ENCODE data around the gene LRRFIP1. TPM values are rescaled to one million over a fixed set of nuclear protein-coding genes. Genes with fewer than 3 reads are reported as not detected.

Gene LRRFIP1
- total and polyA plus RNA-seq, 2 of the 13 experiments (the other 11 are each of a cell fraction or from before 2014, with no cell fraction given) = 15.9 to 40.5 TPM

DNA sequence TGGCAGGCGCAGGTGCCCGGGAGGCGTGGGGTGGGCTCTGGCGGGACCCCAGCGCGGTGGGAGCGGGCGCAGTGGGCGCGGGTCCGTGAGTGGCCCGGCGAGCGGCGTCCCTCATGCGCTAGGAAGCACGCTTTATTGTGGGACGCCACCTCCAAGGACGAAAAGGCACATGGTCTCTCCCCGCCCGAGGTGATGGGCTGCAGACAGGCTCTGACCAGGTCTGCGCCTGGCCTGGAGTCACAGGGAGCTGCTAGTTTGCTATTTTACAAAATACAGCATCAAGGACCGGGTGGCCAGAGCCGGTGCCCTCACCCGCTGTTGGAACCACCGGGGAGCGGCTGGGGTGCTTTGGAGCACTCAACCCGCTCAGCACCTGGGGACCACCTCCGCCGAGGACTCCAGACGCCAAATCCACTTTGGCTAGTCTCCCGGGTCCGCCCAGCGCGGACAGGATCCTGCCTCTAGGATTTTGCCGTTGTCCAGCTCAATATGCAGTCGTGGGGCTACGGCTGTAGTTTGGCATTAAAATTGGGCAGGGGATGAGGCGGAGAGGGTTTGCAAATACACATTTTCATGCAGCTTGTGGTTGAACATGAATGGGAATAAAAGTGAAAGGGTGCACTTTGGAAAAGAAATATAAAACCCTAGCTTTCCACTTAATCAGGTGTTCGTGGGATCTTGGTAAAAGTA lies 65.4 kb downstream of the LRRFIP1 start (continued):
- TF ChIP-seq, protein P1, sequence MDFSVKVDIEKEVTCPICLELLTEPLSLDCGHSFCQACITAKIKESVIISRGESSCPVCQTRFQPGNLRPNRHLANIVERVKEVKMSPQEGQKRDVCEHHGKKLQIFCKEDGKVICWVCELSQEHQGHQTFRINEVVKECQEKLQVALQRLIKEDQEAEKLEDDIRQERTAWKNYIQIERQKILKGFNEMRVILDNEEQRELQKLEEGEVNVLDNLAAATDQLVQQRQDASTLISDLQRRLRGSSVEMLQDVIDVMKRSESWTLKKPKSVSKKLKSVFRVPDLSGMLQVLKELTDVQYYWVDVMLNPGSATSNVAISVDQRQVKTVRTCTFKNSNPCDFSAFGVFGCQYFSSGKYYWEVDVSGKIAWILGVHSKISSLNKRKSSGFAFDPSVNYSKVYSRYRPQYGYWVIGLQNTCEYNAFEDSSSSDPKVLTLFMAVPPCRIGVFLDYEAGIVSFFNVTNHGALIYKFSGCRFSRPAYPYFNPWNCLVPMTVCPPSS (IDR thresholded peaks at IDR 0.05) = no peak
- TF ChIP-seq KDM4B (CRISPR knock-in tag; IDR thresholded peaks at IDR 0.05) (no peak), WIZ (CRISPR knock-in tag; IDR thresholded peaks at IDR 0.05) (peak; percentile 48; the same call in 1 of the 2 replicates), RFXANK (CRISPR knock-in tag; IDR thresholded peaks at IDR 0.05) (no peak), TAF15 (IDR thresholded peaks at IDR 0.05; ENCODE audit: low read depth, low read length, poor library complexity, severe bottlenecking) (no peak), SRY (CRISPR knock-in tag; IDR thresholded peaks at IDR 0.05) (no peak), ZNF547 (CRISPR knock-in tag; IDR thresholded peaks at IDR 0.05) (no peak), ZNF234 (CRISPR knock-in tag; conservative IDR thresholded peaks at IDR 0.05) (no peak)
- TF ChIP-seq, protein P2, sequence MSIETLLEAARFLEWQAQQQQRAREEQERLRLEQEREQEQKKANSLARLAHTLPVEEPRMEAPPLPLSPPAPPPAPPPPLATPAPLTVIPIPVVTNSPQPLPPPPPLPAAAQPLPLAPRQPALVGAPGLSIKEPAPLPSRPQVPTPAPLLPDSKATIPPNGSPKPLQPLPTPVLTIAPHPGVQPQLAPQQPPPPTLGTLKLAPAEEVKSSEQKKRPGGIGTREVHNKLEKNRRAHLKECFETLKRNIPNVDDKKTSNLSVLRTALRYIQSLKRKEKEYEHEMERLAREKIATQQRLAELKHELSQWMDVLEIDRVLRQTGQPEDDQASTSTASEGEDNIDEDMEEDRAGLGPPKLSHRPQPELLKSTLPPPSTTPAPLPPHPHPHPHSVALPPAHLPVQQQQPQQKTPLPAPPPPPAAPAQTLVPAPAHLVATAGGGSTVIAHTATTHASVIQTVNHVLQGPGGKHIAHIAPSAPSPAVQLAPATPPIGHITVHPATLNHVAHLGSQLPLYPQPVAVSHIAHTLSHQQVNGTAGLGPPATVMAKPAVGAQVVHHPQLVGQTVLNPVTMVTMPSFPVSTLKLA (IDR thresholded peaks at IDR 0.05) = no peak
- TF ChIP-seq, protein P3, sequence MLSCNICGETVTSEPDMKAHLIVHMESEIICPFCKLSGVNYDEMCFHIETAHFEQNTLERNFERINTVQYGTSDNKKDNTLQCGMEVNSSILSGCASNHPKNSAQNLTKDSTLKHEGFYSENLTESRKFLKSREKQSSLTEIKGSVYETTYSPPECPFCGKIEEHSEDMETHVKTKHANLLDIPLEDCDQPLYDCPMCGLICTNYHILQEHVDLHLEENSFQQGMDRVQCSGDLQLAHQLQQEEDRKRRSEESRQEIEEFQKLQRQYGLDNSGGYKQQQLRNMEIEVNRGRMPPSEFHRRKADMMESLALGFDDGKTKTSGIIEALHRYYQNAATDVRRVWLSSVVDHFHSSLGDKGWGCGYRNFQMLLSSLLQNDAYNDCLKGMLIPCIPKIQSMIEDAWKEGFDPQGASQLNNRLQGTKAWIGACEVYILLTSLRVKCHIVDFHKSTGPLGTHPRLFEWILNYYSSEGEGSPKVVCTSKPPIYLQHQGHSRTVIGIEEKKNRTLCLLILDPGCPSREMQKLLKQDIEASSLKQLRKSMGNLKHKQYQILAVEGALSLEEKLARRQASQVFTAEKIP (CRISPR knock-in tag; IDR thresholded peaks at IDR 0.05; ENCODE audit: borderline replicate concordance) = no peak
- TF ChIP-seq, protein P4, sequence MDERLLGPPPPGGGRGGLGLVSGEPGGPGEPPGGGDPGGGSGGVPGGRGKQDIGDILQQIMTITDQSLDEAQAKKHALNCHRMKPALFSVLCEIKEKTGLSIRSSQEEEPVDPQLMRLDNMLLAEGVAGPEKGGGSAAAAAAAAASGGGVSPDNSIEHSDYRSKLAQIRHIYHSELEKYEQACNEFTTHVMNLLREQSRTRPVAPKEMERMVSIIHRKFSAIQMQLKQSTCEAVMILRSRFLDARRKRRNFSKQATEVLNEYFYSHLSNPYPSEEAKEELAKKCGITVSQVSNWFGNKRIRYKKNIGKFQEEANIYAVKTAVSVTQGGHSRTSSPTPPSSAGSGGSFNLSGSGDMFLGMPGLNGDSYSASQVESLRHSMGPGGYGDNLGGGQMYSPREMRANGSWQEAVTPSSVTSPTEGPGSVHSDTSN (CRISPR knock-in tag; IDR thresholded peaks at IDR 0.05) = no peak
- TF ChIP-seq, protein P5, sequence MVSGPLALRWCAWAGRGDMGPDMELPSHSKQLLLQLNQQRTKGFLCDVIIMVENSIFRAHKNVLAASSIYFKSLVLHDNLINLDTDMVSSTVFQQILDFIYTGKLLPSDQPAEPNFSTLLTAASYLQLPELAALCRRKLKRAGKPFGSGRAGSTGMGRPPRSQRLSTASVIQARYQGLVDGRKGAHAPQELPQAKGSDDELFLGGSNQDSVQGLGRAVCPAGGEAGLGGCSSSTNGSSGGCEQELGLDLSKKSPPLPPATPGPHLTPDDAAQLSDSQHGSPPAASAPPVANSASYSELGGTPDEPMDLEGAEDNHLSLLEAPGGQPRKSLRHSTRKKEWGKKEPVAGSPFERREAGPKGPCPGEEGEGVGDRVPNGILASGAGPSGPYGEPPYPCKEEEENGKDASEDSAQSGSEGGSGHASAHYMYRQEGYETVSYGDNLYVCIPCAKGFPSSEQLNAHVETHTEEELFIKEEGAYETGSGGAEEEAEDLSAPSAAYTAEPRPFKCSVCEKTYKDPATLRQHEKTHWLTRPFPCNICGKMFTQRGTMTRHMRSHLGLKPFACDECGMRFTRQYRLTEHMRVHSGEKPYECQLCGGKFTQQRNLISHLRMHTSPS (CRISPR knock-in tag; IDR thresholded peaks at IDR 0.05; ENCODE audit: low read depth) = no peak
- TF ChIP-seq, protein P6, sequence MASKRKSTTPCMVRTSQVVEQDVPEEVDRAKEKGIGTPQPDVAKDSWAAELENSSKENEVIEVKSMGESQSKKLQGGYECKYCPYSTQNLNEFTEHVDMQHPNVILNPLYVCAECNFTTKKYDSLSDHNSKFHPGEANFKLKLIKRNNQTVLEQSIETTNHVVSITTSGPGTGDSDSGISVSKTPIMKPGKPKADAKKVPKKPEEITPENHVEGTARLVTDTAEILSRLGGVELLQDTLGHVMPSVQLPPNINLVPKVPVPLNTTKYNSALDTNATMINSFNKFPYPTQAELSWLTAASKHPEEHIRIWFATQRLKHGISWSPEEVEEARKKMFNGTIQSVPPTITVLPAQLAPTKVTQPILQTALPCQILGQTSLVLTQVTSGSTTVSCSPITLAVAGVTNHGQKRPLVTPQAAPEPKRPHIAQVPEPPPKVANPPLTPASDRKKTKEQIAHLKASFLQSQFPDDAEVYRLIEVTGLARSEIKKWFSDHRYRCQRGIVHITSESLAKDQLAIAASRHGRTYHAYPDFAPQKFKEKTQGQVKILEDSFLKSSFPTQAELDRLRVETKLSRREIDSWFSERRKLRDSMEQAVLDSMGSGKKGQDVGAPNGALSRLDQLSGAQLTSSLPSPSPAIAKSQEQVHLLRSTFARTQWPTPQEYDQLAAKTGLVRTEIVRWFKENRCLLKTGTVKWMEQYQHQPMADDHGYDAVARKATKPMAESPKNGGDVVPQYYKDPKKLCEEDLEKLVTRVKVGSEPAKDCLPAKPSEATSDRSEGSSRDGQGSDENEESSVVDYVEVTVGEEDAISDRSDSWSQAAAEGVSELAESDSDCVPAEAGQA (IDR thresholded peaks at IDR 0.05; ENCODE audit: low read depth) = no peak
- TF ChIP-seq, protein P6 (CRISPR knock-in tag; IDR thresholded peaks at IDR 0.05; ENCODE audit: borderline replicate concordance) = no peak
- TF ChIP-seq, protein P7, sequence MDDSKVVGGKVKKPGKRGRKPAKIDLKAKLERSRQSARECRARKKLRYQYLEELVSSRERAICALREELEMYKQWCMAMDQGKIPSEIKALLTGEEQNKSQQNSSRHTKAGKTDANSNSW (CRISPR knock-in tag; IDR thresholded peaks at IDR 0.05; ENCODE audit: borderline replicate concordance) = no peak

Data from HepG2 (cell line).